HG03354 (cell line): ENCODE results near the gene CPSF4L.
A peak's percentile ranks its signal among the peaks of the same experiment; 100 is the strongest.
"Not testable (repeated sequence)": the region's sequence is repeated elsewhere in the genome, so short reads cannot be mapped to it uniquely, and the experiment has no call there.

Experiments used
- ATAC-seq: cut with Tn5 transposase; IDR thresholded peaks from one replicate; pipeline ENCODE4 v1.9.1; 2021; ENCODE audit warnings: mild to moderate bottlenecking; ENCODE audit not compliant: unreplicated experiment, poor library complexity, severe bottlenecking

The CPSF4L gene

DNA sequence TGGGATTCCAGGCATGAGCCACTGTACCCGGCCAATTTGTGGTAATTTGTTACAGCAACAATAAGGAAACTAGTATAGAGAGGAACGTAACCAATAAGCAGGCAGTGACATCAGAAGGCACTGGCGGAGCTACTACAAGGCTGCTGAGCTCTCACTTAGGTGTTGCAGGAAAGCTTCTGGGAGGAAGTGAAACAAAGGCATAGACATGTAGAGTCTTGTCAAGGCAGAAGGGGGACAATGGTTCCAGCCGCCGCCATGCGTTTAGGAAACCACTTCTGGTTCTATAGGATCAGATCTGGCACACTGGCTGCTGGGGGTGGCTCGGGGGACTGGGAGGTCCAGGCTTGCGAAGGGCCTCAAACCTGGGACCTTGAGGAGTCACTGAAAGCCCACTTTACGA is 9.4 kb upstream of the CPSF4L start:
- ATAC-seq, result peak; percentile 92

DNA sequence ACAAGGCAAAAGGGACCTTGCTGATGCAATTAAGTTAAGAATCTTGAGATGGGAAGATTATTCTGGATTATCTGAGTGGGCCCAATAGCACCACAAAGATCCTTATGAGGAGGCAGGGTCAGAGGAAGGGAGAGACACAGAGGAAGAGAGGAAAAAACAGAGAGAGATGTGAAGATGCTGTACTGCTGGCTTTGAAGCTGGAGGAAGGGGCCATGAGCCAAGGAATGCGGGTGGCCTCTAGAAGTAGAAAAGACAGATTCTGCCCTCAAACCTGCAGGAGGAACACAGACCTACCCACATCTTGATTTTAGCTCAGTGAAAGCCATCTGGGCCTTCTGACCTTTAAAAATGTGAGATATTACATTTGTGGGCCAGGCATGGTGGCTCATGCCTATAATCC is 8.1 kb upstream of the CPSF4L start:
- ATAC-seq, result no peak

DNA sequence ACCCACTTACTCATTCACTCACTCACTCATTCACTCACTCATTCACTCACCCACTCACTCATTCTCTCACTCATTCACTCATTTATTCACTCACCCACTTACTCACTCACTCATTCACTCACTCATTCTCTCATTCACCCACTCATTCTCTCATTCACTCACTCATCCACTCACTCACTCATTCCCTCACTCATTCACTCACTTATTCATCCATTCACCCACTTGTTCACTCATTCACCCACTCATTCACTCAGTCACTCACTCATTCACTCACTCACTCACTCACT is 7.6 kb upstream of the CPSF4L start:
- no peak for ATAC-seq

DNA sequence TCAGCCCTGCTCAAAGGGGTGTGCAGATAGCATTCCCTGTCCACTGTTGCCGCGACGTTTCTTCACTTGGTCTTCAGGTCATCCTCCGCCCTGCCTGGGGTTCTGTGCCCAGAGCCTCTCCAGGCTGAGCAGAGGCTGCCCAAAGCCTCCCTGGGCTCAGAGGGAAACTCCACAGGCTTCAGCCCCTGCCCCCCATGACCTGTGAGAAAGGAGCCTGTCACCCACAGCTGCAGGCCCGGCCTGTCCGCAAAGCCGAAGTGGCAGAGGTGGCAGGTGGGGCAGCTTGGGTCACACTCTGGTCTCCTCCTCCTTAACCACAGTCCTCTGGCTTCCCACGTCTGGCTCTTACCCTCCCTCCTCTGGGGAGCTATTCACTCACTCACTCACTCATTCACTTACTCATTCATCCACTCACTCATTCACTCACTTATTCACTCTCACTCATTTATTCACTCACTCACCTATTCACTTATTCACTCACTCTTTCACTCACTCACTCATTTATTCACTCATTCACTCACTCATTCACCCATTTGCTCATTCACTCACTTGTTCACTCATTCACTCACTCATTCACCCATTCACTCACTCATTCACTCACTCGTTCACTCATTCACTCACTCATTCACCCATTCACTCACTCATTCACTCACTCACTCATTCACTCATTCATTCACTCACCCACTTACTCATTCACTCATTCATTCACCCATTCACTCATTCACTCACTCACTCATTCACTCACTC is 7.1 kb upstream of the CPSF4L start:
- ATAC-seq, result no peak

GRCh38 chr17:73267648-73268537 is 6.2 kb upstream of the CPSF4L start:
- ATAC-seq, result no peak

- no peak for ATAC-seq
These were observed 5.1 kb upstream of the CPSF4L start for GRCh38 chr17:73266796-73267195.

GRCh38 chr17:73265646-73266640 is 4.3 kb upstream of the CPSF4L start:
- ATAC-seq, result no peak

GRCh38 chr17:73264448-73264847 is 2.8 kb upstream of the CPSF4L start:
- ATAC-seq, result not testable (repeated sequence)

DNA sequence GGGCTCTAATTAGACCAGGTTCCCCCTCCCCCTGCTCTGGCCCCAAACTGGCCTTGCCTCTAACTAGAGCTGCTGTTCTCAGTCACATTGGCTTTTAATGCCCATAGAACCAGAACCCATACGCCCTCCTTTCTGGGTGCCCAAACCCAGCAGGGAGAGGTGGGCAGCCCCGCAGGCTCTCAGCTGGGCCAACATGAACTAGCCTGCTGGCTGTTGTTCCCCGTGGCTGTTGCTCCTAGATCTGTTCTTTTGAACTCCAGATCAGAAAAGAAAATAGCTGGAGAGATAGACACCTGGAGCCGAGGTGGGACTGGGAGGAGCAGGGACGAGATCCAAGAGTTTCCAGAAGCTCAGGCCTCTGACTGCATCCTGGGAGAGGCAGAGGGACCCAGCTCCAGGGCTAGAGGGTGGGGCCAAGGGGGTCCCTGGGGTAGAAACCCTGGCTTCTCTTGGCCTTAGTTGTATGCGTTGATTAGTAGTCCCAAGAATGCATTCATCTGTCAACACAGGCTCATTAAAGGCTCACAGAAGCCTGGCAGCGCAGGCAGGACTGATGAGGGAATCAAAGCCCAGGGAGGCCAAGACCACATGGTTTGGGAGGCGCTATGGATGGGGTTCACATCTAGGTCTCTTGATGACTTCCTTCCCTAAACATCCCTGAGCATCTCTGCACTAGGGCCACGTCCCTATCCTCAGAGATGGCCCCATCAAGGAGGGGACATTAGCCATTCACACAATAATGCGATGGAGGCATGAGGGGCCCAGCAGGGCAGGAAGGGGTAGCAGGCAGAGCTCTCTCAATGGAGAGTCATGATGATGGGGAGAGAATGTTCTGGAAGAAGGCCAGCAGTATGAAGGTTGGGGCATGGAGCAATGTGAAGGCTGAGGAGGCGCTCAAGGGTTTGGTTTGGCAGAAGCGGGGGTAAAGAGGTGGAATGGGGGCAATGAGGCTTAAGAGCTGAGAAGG is 1.3 kb upstream of the CPSF4L start:
- ATAC-seq, result no peak

GRCh38 chr17:73261952-73262675 is 434 bp upstream of the CPSF4L start:
- no peak for ATAC-seq

DNA sequence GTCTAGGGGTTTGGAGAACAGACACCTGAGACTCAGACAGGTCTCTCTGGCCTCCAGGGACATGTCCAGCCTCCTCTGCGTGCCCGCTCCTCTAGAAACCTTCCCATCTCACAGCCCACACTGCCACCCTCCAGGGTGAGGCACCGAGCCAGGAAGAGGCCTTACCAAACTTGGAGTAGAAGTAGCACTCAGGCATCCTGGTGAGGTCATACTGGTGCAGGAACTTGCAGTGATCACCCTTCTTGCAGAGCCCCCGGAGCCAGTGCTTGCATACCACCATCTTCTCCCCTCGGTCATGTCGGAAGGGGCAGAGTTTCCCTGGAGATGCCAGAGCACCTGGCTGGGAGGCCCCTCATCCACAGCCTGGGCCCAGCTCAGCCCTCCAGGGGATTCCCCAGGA is 4.2 kb downstream of the CPSF4L start:
- ATAC-seq, result no peak

DNA sequence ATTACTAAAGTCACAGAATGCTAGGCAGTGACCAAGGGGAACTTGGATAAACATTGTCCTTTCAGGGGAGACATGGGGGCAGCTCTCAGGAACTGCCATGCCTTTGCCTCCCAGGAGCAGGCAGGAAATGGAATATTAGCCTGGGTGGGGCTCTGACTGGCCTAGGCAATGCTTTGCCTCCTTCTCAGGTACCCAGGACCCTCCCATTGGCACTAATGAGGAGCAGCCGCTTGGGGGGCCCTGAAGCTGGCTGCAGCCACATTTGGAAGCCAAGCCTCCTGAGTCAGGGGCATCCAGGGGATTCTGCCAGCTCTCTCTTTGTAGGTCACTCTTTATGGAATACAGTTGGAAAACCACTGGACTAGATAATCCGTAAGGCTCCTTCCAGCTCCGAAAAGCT is 5.5 kb downstream of the CPSF4L start:
- ATAC-seq, result no peak

GRCh38 chr17:73255671-73256181 is 6.0 kb downstream of the CPSF4L start:
- ATAC-seq, result peak; percentile 73

DNA sequence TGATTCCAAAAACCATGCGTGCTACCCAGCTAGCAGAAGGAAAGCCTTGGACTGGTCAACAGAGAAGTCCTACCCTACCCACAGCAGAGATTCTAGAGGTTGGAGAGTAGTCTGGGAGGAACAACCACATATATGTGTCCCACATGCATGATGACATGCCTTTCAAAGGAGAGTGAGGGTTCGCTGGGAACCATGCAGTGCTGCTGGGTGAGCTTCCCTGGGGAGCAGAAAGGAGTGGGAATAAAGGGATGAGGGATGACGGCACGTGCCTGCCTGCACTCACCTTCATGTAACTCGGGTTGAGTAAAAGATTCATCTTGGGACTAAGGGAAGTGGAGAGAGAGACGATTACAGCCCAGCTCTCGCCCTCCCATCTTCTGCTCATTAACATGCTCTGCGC is 9.8 kb downstream of the CPSF4L start:
- ATAC-seq, result no peak

DNA sequence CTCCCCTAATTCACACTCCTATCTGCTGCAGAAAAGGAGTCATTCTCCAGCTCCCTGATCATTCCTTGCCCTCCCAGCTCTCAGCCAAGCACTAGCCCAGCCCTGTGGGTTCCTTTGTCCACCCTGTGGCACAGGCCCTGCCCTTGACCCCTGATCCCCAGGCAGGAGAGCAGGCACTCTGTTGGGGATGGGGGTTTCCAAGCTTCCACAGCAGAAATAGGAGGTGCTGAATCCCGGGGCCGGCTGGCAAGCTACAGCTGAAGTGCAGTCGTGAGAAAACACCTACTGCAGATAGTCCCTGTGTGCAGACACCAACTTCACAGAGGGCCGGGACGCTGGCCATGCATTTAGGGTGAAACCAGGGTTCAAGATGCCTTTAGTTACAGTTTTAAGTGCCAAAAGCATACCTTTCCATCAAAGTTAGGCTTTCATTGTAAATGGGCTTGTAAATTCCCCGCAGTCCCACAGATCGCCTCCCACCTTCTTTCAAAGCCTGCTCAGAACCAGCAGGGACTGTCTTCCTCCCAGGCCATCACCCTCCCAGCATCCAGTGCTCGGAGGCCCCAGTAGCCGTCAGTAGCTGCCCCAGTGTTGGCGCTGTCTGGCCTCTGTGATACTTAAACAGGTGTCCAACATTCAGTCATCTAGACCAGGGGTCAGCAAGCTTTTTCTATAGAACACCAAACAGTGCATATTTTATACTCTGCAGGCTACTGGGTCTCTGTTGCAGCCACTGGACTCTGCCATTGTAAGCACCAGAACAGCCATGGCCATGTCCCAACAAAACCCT is 10.6 kb downstream of the CPSF4L start:
- no peak for ATAC-seq

DNA sequence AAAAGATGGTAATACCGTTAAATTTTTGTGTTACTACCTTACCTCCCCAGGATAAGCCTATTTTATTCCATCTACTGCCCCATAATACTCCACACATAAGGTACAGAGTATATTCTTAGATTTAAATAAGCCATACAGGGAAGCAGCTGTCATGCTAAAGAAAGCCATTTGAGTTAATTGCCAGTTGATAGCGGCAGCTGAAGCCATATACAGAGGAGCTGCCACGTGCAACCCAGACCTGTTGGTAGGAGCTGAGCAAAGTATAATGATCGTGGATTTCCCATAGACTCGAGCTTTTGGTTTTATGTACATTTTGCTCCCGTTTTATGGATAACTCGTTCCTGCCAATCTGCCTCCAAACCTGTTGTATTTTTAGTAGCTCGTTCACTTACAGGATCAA is 12.0 kb downstream of the CPSF4L start:
- ATAC-seq, result no peak

DNA sequence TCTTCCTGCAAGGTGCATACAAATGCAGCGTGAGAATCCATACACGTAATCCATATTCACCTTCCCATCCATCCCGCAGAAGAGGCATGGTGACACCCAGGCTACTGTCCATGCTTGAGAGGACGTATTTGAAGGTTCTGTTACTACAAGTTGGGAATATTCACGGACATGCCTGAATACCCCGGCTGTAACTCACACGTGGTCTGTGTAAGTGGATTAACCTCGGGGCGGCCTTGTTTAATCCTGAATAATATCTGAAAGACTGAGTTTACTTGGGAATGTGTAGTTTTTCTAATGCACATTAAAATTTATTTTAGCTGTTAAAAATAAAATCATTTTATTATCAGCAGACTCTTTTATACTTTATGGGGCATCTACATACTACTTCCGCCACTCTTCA is 13.1 kb downstream of the CPSF4L start:
- ATAC-seq, result no peak
